ENCODE results near the gene MAPK10.
A peak's percentile ranks its signal among the peaks of the same experiment; 100 is the strongest.

The MAPK10 gene

GRCh38 chr4:86278126-86278525 lies 81.7 kb downstream of the MAPK10 start:
- DNase-seq (ENCODE audit: low read depth, low spot score): no peak

GRCh38 chr4:86274642-86275041 lies 85.2 kb downstream of the MAPK10 start:
- no peak for DNase-seq (ENCODE audit: low read depth, low spot score)

- DNase-seq (ENCODE audit: low read depth, low spot score): no peak
Observed at GRCh38 chr4:86272669-86273068, 87.2 kb downstream of the MAPK10 start.

GRCh38 chr4:86271057-86271456 lies 88.8 kb downstream of the MAPK10 start:
- DNase-seq (ENCODE audit: low read depth, low spot score): no peak

GRCh38 chr4:86269354-86269753 lies 90.5 kb downstream of the MAPK10 start:
- no peak for DNase-seq (ENCODE audit: low read depth, low spot score)

GRCh38 chr4:86264241-86264640 lies 95.6 kb downstream of the MAPK10 start:
- DNase-seq (ENCODE audit: low read depth, low spot score): no peak

- DNase-seq (ENCODE audit: low read depth, low spot score): no peak
Observed at GRCh38 chr4:86261636-86262035, 98.2 kb downstream of the MAPK10 start.

DNA sequence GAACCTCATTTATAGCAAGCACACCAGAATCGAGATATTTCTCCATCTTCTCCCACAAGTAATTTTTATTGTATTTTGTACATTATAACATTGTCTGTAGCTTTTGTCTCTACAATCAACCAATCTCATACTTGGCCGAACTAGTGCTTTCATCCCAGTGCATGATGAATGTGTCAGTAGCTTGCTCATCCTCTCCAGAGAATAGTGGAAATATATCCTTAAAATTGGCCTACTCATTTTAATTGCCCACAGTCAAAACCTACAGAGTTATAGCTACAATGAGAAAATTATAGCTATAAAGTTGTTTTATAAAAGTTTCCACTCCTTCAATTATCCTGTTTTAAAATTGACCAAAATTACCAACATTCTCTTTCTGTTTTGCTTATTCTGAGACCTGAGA lies 103.8 kb downstream of the MAPK10 start:
- DNase-seq (ENCODE audit: low read depth, low spot score): no peak

GRCh38 chr4:86250619-86251018 lies 109.2 kb downstream of the MAPK10 start:
- DNase-seq (ENCODE audit: low read depth, low spot score): no peak

DNA sequence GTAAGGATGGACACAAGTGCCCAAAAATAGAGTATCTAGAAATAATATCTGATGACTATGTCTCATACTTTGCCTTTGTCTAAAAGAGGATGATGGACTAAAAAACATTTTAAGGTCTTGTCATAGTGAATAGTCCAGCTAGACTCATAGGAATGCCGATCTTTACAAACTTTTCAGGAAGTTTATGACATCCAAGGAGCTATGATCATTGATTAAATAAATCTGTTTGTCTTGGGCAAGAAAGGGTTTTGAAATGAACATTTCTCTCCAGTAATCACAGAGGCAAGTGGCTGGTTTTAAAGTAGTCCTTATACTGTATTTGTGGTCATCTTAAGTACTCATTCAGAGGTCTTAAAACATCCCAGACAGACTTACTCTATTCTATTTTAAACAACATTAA lies 109.8 kb downstream of the MAPK10 start:
- no peak for DNase-seq (ENCODE audit: low read depth, low spot score)

GRCh38 chr4:86249074-86249473 lies 110.8 kb downstream of the MAPK10 start:
- DNase-seq (ENCODE audit: low read depth, low spot score): no peak

- no peak for DNase-seq (ENCODE audit: low read depth, low spot score)
Observed at GRCh38 chr4:86247906-86248305, 111.9 kb downstream of the MAPK10 start.

DNA sequence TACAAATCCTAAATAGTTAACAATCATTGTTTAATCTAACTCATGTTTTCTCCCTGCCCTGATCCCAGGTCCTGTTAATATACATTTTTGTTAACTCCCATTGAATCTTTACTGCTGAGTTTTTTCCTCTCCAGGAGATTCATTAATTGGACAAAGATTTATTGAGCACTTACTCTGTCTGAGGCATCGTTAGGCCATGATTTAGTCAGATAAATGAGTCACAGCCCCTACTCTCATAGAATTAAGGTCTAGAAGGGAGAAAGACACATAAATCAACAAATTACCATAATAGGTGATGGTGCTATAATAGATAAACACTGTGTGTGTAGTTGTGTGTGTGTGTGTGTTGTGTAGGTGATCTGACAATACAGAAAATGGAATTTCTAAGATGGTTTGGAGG lies 112.5 kb downstream of the MAPK10 start:
- no peak for DNase-seq (ENCODE audit: low read depth, low spot score)

DNA sequence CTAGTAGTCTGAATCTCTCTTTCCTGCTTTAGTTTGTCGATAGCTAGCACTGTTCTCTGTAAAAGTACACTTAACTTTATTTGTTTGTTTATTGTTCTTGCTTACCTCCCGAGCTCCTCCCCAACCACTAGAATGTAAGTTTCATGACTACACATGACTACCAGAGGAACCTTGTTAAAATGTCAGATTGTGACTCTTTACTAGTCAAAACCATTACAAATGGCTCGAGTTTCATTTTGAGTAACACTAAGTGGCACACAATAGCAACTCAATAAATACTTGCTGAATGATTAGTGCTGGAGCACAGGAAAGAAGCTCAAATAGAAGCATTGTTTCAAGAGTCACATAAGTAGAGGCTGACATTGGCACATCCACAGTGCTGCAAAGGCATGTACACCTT lies 116.1 kb downstream of the MAPK10 start:
- DNase-seq (ENCODE audit: low read depth, low spot score): no peak

DNA sequence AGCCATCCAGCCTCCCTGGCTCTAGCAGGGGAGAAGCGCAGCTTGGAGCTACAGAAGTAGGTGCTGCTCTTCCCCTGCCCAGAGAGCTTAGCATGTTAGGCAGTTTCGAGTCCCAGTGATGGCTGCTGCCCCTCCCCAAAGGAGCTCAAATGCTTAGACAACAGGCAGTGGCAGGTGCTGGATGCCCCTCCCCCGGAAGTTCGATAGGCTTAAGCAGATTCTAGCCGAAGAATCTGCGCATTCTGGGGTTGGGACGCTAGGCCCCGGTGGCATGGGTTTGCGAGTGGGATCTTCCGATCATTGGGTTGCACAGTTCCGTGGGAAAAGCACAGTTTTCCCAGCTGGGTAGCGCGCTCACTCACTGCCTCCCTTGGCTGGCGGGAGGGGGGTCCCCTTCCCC lies 117.2 kb downstream of the MAPK10 start:
- no peak for DNase-seq (ENCODE audit: low read depth, low spot score)

DNA sequence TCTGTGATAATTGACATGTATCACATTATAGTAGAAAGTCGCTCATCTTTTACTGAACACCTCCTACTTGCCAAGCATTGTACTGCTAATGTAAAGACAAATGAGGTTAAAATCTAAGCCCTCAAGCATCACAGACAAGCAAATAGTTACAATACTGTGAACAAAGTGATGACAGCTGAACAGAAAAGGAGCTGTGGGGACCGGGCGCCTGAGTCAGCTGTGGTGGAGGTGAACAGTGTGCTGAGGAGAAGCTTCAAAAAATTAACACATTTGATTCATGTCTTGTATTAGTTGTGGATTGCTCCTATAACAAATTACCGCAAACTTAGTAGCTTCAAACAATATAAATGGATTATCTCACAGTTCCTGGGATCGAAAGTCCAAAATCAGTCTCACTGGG lies 124.3 kb downstream of the MAPK10 start:
- no peak for DNase-seq (ENCODE audit: low read depth, low spot score)

DNA sequence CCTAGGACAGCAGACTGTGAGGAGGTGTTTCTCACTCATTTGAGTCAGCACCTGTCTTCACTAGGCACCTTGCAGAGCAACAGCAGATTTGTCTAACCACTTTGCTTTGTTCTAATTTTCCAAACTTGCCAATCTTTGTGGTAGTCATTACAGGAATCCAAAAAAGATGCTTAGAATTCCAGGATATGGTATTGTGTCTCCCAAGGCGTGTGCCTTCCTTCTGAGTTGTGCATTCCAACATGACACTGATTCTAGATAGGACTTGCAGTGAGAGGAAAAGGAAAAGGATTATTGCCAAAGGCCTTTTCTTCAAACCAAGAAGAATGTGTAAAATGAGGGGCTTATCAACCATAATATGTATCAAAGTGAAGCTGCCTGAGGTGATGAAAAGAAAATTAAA lies 126.2 kb downstream of the MAPK10 start:
- no peak for DNase-seq (ENCODE audit: low read depth, low spot score)

- no peak for DNase-seq (ENCODE audit: low read depth, low spot score)
Observed at GRCh38 chr4:86233090-86233489, 126.8 kb downstream of the MAPK10 start.

GRCh38 chr4:86223472-86223871 lies 136.4 kb downstream of the MAPK10 start:
- DNase-seq (ENCODE audit: low read depth, low spot score): peak; percentile 75

- DNase-seq (ENCODE audit: low read depth, low spot score): no peak
Observed at GRCh38 chr4:86221002-86221401, 138.9 kb downstream of the MAPK10 start.

DNA sequence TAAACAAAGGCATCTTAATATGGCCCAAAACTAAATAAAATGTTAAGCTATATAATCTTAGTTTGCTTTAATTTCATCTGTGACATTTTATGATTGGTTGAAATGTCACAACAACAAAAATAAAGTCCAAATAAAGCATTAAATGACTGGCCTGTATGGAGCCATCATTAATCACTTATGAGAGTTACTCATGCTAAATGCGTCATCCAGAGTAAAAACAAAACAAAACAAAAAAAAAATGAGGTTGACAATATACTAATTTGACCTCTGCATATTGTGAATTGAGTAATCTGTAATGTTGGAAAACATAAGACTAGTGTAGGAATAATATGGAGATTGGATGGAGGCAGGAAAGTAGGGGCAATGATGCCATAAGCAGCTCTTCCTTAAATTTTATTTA lies 139.7 kb downstream of the MAPK10 start:
- DNase-seq (ENCODE audit: low read depth, low spot score): no peak

DNA sequence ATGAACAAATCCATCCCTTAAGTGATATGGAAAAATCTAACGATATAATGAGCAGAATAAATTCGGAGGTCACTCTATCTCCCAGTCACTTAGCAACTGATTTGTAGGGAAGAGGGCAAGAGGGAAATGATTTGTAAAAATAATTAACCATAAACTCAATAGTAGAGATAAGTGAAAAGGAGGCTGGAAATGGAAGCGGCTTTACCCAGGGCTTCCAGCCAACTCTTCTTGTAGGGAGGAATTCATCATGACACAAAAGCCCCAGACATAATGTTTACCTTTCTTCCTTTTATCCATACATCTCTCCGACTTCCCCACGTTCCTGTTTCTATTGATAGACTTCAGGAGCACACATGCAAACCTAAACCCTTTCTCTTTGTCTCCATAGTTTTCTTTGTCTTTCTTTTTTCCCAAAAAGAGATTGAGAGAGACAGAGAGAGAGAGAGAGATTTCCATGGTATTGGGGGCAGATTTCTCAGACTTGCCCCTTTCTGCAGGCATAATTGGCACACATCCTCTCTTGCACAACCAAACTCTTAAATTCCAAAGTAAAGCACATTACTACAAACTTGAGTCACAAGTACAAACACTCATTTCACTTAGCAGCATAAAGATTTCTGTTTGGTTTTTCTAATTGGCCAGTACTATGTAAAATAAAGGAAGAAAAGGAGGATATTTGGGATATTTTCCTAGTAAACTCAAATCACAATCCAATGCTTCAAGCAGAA lies 140.9 kb downstream of the MAPK10 start:
- DNase-seq (ENCODE audit: low read depth, low spot score): no peak

DNA sequence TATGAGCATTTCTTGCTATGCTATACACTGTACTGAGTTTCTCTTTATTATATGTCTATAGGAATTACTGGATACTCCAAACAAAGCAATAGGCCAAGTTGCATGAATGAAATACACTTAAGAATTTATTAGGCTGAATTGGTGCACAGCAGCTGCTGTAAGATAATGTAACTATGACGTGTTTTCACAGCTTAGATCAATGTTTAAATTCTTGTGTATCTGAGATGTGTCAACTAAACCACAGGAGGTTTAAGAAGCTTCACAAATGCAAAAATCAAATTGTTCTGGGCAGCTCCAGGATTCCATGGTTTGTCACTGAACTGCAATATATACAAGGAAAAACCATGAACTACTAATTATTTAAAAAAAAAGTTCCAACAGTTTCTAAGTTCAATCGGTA lies 156.7 kb downstream of the MAPK10 start:
- no peak for DNase-seq (ENCODE audit: low read depth, low spot score)

GRCh38 chr4:86185659-86186058 lies 174.2 kb downstream of the MAPK10 start:
- DNase-seq (ENCODE audit: low read depth, low spot score): no peak
